ENCODE measurements around the gene SNN. TPM values are rescaled to one million over a fixed set of nuclear protein-coding genes. Genes with fewer than 3 reads are reported as not detected.

SNN gene
- total and polyA plus RNA-seq, 2 of the 8 experiments (the other 6 are each of a cell fraction or from before 2014, with no cell fraction given), result 37.4 to 66.9 TPM

- no peak for TF ChIP-seq KDM1A (IDR thresholded peaks at IDR 0.05; ENCODE audit: borderline replicate concordance, low read length)
- TF ChIP-seq TAF1 (IDR thresholded peaks at IDR 0.05; ENCODE audit: low read depth, low read length), result no peak
- TF ChIP-seq JUN (IDR thresholded peaks at IDR 0.05; ENCODE audit: low read depth, low read length), result no peak
- TF ChIP-seq PHF8 (conservative IDR thresholded peaks at IDR 0.05; ENCODE audit: low read depth, low read length), result no peak
- no peak for TF ChIP-seq POLR2AphosphoS5 (IDR thresholded peaks at IDR 0.05; ENCODE audit: low read depth, low read length)
- no peak for TF ChIP-seq FOSL1 (IDR thresholded peaks at IDR 0.05; ENCODE audit: insufficient read depth, low read depth, low read length)
- no peak for TF ChIP-seq MAX (IDR thresholded peaks at IDR 0.05)
- TF ChIP-seq RAD21 (IDR thresholded peaks at IDR 0.05 in 1 of 2, conservative IDR thresholded peaks at IDR 0.05 in 1 of 2; ENCODE audit: low read depth in 2 of 2, low read length in 2 of 2), result no peak
- no peak for TF ChIP-seq CREB1 (IDR thresholded peaks at IDR 0.05)
- no peak for TF ChIP-seq CBX5 (IDR thresholded peaks at IDR 0.05; ENCODE audit: low read depth, low read length)
Measured at GRCh38 chr16:11620243-11621003, 47.8 kb upstream of the SNN start (continued).
